ENCODE measurements around the gene C2orf81.

- peak in 1 of 6 experiments; percentile 3 for TF ChIP-seq CTCF (IDR thresholded peaks at IDR 0.05)
- peak in 2 of 4 donors; percentile 12 to 18 for TF ChIP-seq POLR2A (IDR thresholded peaks at IDR 0.05)
Observed at GRCh38 chr2:74454654-74455511, 33.5 kb upstream of the C2orf81 start, which contains the start of gene INO80B.

All from esophagus squamous epithelium (tissue), 4 donors.